AG09319 (cell line): ENCODE data around the gene SLC66A1.

Experiments
- DNase-seq: peaks from one replicate; pipeline ENCODE4 v3.0.0-alpha.2; 2010; ENCODE audit warnings: low read depth; ENCODE audit errors: extremely low read depth
- TF ChIP-seq, protein P1 (sequence below): IDR thresholded peaks from 2 replicates; pipeline ENCODE4 v1.5.1; 2011; ENCODE audit warnings: low read depth, mild to moderate bottlenecking, inconsistent platforms, low read length, moderate library complexity

The SLC66A1 gene

DNA sequence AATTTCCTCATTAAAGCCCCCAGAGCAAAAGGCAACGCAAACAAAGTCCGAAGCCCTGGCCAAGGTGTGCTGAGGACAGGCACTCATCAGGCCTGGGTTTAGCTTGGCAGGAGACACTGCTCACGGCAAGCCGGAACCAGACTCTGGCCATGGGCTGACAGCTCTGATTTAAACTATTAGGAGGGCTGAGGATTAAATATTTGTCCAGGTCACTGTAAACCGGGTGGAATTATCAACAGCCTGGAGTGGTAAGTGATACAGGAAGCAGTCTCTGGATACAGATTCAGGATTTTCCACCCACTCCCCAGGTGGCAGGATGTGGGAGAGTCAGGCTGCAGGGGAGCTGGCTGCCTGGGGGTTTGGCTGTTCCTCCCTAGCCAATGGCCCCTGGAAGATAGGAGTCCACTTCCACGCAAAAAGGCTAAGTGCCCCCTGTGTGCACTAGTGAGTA is 42.4 kb downstream of the SLC66A1 start:
- TF ChIP-seq, protein P1, sequence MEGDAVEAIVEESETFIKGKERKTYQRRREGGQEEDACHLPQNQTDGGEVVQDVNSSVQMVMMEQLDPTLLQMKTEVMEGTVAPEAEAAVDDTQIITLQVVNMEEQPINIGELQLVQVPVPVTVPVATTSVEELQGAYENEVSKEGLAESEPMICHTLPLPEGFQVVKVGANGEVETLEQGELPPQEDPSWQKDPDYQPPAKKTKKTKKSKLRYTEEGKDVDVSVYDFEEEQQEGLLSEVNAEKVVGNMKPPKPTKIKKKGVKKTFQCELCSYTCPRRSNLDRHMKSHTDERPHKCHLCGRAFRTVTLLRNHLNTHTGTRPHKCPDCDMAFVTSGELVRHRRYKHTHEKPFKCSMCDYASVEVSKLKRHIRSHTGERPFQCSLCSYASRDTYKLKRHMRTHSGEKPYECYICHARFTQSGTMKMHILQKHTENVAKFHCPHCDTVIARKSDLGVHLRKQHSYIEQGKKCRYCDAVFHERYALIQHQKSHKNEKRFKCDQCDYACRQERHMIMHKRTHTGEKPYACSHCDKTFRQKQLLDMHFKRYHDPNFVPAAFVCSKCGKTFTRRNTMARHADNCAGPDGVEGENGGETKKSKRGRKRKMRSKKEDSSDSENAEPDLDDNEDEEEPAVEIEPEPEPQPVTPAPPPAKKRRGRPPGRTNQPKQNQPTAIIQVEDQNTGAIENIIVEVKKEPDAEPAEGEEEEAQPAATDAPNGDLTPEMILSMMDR: no peak
- DNase-seq: no peak

DNA sequence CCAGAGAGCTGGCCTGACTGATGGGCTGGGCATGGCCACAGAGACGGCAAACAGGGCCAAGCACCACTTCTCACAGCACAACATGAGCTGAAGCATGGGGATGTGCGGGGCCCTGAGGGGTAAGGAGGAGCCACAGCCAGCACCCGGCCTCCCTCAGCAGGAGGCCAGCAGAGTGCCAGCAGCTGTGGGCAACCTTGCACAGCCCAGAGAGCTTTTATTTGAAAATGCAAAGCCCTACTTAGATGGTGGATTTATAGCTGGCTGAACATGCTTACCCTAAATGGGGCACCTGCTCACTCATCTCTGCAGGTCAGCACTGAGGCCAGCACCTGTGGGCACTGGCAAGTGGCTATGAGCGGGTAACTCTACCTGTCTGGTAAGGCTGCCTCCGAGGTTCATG is 44.1 kb downstream of the SLC66A1 start:
- no peak for DNase-seq
- TF ChIP-seq, protein P1: no peak

DNA sequence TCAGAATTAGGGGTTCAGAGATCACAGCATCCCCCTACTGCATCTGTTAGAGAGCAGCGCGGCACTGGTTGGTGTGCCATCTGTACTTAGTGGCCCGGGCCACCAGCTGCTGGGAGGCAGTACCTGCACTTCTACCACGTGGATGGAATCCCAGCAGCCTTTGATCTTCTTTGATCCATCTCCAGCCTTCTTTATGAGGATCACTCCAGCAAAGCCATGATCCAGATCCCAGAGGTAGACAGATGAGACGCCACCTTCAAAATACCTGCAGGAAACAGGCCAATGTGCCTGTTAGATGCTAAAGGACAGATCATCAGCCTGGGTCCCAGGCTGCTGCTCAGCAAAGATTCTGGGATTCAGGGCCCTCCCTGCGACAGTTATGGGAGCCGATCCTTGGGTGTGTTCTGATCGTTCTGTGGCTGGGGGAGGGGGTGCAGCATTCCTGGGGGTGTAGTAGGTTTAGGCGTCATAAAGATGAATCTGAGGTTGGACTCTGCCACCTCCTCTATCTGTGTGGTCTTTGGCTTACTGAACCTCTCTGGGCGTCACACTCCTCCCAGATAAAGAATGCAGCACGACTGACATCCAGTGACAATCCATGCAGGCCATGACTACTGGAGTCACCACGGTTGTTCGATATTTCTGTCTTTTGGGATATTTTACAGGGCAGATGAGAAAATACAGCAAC is 45.3 kb downstream of the SLC66A1 start:
- TF ChIP-seq, protein P1: no peak

GRCh38 chr1:19358710-19359109 is 46.6 kb downstream of the SLC66A1 start:
- DNase-seq: no peak
- TF ChIP-seq, protein P1: no peak

More for the DNA sequence above, 45.3 kb downstream of the SLC66A1 start:
- DNase-seq: no peak

- TF ChIP-seq, protein P1: no peak
- no peak for DNase-seq
Measured at GRCh38 chr1:19359357-19359756, 47.2 kb downstream of the SLC66A1 start.

- TF ChIP-seq, protein P1: no peak
- no peak for DNase-seq
Measured at GRCh38 chr1:19360016-19360415, 47.9 kb downstream of the SLC66A1 start.

DNA sequence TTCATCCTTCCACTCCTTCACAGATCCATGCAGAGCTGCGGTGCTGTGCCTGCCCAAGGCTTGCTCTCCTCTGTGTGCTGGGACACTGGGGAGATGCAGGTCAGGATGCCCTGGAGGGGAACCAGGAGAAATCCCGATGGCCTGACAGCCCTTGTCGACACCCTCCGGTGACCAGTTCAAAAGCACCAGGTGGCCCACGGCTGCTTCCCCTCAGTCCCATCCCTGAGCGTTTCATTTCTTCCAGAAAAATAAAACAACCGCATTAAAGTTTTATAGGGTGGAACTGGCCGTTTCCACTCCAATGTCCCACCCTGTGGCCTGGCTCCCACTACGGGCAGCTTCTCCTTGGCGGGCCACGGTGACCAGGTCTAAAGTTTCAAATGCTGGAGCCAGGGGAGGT is 48.3 kb downstream of the SLC66A1 start:
- DNase-seq: no peak
- TF ChIP-seq, protein P1: no peak
